ENCODE data around the gene LPAR3. TPM values are rescaled to one million over a fixed set of nuclear protein-coding genes. Genes with fewer than 3 reads are reported as not detected.

Gene LPAR3
- total RNA-seq, 1 donor from 2014 or later: 16.2 TPM

DNA sequence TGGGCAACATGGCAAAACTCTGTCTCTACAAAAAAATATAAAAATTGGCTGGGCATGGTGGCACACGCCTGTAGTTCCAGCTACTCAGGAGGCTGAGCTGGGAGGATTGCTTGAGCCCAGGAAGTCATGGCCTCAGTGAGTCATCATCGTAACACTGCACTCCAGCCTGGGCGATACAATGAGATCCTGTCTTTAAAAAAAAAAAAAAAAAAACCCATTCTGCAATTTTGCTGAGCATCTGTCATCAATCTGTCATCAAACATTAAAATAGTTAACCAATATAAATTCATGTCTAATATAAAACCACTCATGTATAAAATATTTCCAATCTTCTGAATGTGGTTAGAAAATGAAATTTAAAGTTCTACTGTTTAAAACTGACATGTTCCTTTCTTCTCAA is 56.9 kb downstream of the LPAR3 start:
- H3K27me3 ChIP-seq (ENCODE audit: low read depth): no peaks in the 10 kb centered on the region
- no peak overlapping the region for H3K4me3 ChIP-seq
- TF ChIP-seq CTCF (IDR thresholded peaks at IDR 0.05; ENCODE audit: borderline replicate concordance): no peak
- H3K27ac ChIP-seq (replicated peaks): no peak overlapping the region
- intact Hi-C loops (cut with micrococcal nuclease): no loop called here
- H3K9me3 ChIP-seq (replicated peaks): no peaks in the 10 kb centered on the region
- no peaks in the 10 kb centered on the region for H3K36me3 ChIP-seq
- DNase-seq: no peak
- peaks cover 5% of the 10 kb centered on the region for H3K4me1 ChIP-seq

- intact Hi-C loops (cut with micrococcal nuclease): no loop called here
- no peak overlapping the region for H3K4me3 ChIP-seq
- DNase-seq: no peak
- no peaks in the 10 kb centered on the region for H3K9me3 ChIP-seq (replicated peaks)
- no peaks in the 10 kb centered on the region for H3K27me3 ChIP-seq (ENCODE audit: low read depth)
- TF ChIP-seq CTCF (IDR thresholded peaks at IDR 0.05; ENCODE audit: borderline replicate concordance): no peak
- peaks cover 9% of the 10 kb centered on the region for H3K4me1 ChIP-seq
- no peaks in the 10 kb centered on the region for H3K36me3 ChIP-seq
- no peak overlapping the region for H3K27ac ChIP-seq (replicated peaks)
Measured at GRCh38 chr1:84835169-84835568, 57.8 kb downstream of the LPAR3 start.

DNA sequence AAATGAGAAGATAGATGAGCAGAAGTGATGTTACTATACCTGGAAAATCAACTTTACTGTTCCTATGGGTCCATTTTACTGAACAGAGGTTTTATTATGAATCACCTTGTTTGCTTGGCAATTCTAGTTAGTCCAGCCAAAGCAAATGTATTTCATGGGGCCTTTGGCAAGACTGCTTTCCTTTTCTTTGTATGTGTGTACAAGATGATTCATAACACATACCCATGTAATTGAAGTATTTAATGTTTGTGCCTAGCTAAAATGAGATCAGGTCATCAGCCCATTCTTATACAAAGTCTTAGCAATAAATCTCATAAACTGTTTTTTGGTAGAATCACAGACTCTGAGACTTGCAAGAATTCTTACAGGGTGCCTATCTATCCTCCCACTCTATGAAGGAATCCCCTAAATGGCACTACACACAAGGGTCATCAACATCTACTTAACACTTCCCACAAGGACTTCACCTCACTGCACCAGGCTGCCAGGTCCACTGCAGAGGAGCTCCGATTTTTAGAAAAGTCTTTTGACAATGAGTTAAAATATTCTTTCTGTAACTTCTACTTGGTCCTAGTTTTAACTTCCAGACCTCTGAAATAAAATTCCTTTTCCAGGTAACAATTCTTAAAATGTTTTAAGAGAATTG is 58.5 kb downstream of the LPAR3 start:
- Histone ChIP-seq H3K27me3 (ENCODE audit: low read depth) (no peaks in the 10 kb centered on the region), H3K4me1 (peaks cover 6% of the 10 kb centered on the region), H3K36me3 (no peaks in the 10 kb centered on the region), H3K4me3 (no peak overlapping the region), H3K27ac (replicated peaks) (no peak overlapping the region), H3K9me3 (replicated peaks) (no peaks in the 10 kb centered on the region)
- no peak for DNase-seq
- intact Hi-C loops (cut with micrococcal nuclease): no loop called here
- TF ChIP-seq CTCF (IDR thresholded peaks at IDR 0.05; ENCODE audit: borderline replicate concordance): no peak

- Histone ChIP-seq H3K27ac (replicated peaks) (no peak overlapping the region), H3K4me3 (no peak overlapping the region), H3K4me1 (peaks cover 11% of the 10 kb centered on the region), H3K27me3 (ENCODE audit: low read depth) (no peaks in the 10 kb centered on the region), H3K9me3 (replicated peaks) (no peaks in the 10 kb centered on the region), H3K36me3 (no peaks in the 10 kb centered on the region)
- no peak for TF ChIP-seq CTCF (IDR thresholded peaks at IDR 0.05; ENCODE audit: borderline replicate concordance)
- DNase-seq: no peak
- intact Hi-C loops (cut with micrococcal nuclease): no loop called here
Measured at GRCh38 chr1:84833194-84833593, 59.8 kb downstream of the LPAR3 start.

DNA sequence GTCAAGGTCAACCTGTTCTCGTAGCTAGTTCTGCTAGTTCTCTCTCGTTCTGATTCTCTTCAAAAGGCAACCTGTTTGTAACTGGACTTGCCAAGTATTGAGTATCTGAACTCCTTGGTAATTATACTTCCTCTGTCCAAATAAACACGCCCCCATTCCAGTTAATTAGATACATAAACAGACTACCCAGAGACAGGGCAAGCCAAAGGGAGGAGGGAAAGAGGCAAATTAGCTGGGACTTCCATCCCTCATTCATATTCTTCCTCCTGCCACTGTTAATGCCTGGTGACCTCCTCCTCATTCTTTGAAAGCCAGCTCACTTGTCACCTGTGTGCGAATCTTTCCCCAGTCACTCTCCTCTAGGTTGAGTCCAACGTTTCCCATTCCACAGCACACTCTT is 62.9 kb downstream of the LPAR3 start:
- intact Hi-C loops (cut with micrococcal nuclease): no loop called here
- Histone ChIP-seq H3K4me1 (peaks cover 19% of the 10 kb centered on the region), H3K4me3 (no peak overlapping the region), H3K27me3 (ENCODE audit: low read depth) (no peaks in the 10 kb centered on the region), H3K9me3 (replicated peaks) (no peaks in the 10 kb centered on the region), H3K36me3 (no peaks in the 10 kb centered on the region), H3K27ac (replicated peaks) (no peak overlapping the region)
- DNase-seq: no peak
- TF ChIP-seq CTCF (IDR thresholded peaks at IDR 0.05; ENCODE audit: borderline replicate concordance): no peak

Data from left ventricle myocardium inferior (tissue), 1 donor.